Omental fat pad (tissue), 4 donors: ENCODE data around the gene USH1G. TPM values are rescaled to one million over a fixed set of nuclear protein-coding genes. Genes with fewer than 3 reads are reported as not detected.

Experiments used
- ATAC-seq: fragments of 150-250 bp; one replicate; pipeline ENCODE4 v1.9.1; 2016; ENCODE audit warnings: mild to moderate bottlenecking, moderate library complexity; ENCODE audit not compliant: low FRiP score
- DNase-seq: peaks from one replicate; pipeline ENCODE4 v3.0.0-alpha.2; 2019; ENCODE audit warnings: low spot score
- total RNA-seq, 4 donors: library from RNA; depleted of rRNA; stranded (reverse); fragments of >200 nt; gene quantifications; one replicate each; pipeline ENCODE4 v1.1.0, GENCODE V29; 2016
- TF ChIP-seq, protein P1 (sequence below), 3 donors: fragments of 450-650 bp; IDR thresholded peaks; one replicate each; pipeline ENCODE4 v1.5.1; 2016 to 2017; ENCODE audit warnings: antibody characterized with exemption in 3 of 3, mild to moderate bottlenecking in 3 of 3, moderate library complexity in 2 of 3

USH1G gene
- total RNA-seq, 4 donors from 2014 or later: not detected

DNA sequence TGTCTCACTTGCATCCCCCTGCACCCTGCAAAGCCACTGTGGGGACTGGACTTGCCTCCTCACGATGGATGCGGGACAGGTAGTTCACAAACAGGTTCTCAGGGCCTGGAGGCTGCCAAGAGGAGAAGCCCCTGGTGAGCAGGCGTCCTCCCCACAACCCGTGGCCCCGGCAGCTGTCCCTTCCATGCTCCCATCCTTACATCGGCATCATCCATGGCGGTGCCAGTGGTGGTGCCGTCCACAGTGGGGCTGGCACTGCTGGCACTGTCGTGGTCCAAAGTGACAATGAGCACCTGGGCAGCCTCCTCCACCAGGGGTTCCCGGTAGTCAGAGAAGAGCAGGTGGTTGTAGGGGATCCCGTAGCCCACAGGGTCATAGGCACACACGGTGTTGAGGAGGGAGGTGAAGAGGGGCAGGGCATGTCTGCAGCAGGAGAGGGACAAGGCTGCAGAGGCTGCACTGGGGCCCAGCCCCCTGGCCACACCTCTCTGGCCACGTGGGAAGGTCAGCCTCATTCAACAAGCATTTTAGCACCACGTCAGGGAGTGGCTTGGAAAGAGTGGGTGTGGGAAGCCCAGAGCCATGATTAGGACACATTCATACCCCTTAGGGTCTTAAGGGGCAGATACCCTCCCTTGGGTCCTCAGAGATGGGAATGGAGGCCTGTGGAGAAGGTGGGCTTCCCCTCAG is 36.9 kb upstream of the USH1G start:
- no peak for ATAC-seq
- DNase-seq: no peak
- TF ChIP-seq, protein P1, sequence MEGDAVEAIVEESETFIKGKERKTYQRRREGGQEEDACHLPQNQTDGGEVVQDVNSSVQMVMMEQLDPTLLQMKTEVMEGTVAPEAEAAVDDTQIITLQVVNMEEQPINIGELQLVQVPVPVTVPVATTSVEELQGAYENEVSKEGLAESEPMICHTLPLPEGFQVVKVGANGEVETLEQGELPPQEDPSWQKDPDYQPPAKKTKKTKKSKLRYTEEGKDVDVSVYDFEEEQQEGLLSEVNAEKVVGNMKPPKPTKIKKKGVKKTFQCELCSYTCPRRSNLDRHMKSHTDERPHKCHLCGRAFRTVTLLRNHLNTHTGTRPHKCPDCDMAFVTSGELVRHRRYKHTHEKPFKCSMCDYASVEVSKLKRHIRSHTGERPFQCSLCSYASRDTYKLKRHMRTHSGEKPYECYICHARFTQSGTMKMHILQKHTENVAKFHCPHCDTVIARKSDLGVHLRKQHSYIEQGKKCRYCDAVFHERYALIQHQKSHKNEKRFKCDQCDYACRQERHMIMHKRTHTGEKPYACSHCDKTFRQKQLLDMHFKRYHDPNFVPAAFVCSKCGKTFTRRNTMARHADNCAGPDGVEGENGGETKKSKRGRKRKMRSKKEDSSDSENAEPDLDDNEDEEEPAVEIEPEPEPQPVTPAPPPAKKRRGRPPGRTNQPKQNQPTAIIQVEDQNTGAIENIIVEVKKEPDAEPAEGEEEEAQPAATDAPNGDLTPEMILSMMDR (IDR thresholded peaks at IDR 0.05): no peak

DNA sequence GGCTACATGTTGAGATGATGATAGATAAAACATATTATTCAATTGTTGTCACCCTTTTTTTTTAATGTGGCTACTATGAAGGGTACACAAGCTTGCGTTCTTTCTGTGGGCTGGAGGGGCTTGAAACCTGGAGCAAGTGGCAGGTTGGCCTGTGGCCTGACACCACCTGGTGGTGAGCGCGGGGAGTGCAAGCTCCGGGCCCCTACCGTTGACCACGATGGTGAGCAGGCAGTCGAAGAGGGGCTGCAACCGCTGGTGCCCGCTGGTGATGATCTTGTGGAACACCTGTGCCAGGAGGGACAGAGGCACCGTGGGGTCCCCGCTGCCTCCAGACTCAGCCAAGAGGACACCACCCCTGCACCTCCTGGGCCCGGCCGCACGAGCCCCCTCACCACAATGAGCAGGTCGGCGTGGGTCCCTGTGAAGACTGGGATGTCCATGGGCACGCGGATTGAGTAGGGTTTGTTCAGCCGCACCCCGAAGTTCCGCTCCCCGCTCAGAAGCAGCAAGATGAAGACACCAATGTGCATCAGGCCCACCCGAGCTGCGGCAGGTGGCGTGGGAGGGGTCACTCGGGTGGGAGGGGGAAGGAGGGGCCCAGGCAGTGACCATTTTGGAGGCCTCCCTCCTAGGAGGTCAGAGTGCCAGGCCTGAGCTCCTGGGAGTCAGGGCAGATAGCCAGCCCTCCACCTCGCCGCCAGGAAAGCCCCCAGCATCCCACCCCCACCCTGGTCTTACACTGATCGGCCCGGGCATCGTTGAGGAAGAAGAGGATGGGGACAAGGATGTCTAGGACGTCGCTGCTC is 35.1 kb upstream of the USH1G start:
- TF ChIP-seq, protein P1 (IDR thresholded peaks at IDR 0.05): peak in 2 of 3 donors; percentile 37 to 72
- ATAC-seq: peak; percentile 34
- peak; percentile 78 for DNase-seq

DNA sequence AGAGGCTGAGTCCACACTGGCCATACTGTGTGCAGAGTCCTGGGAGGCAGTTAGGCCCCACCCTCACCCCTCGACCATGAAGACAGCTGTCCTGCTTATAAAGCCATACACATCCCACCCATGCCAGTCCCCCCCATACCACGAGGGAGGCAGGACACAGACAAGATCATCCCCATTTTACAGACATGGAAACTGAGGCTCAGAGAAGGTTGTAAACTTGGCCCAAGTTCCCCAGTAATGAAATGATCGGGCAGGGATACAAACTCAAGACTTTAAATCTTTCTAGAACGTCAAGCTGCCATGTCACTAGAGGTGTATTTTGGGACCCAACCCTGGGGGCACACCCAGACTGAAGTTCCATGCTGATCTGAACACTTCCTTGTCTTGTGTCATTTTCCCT is 33.0 kb upstream of the USH1G start:
- no peak for ATAC-seq
- TF ChIP-seq, protein P1 (IDR thresholded peaks at IDR 0.05): no peak
- DNase-seq: no peak

DNA sequence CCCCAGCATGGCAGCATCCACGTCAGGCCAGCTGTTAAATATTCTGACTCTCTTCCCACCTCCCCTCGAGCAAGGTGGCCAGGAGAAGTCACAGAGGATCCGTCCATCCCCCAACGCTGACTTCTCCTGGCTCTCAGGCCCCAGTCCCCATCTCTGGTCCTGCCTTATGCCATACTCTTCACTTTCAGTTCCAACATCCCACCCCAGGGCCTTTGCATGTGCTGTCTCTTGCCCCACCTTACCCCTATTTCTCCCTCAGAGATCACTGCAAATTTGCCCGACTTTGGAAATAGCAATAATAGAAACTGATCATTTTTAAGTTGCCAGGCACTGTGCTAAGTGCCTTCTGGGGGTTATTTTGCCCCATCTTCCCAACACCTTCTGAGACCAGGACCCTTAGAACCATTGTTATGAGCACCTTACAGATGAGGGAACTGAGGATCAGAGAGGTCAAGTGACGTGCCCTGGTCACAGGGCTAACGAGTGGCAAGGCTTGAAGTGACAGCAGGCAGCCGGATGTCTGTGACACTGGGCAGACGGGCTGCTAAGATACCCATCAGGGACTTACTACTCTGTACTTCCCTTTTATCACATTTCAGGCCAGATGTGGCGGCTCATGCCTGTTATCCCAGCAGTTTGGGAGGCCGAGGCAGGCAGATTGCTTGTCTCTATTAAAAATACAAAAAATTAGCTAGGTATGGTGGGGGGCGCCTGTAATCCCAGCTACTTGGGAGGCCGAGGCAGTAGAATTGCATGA is 31.8 kb upstream of the USH1G start:
- ATAC-seq (no peak), DNase-seq (no peak)
- TF ChIP-seq, protein P1 (IDR thresholded peaks at IDR 0.05): no peak

DNA sequence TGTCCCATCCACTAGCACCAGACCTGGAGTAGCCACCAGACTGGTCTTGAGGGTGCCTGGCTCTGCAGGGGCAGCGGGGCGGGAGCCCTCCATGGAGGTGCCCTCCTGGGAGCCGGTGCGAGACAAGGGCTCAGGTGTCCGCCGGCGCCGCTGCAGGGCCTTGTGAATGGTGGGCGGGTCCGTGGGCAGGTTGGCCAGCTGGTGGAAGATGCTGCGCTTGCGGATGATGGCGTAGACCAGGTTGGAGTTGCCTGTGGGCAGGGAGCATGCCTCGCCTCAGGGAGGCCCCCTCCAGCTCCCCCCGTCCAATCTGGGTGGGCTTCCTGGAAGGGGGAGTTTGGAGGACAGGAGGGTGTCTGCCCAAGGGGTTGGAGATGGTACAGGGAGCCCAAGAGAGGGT is 31.1 kb upstream of the USH1G start:
- DNase-seq: no peak
- TF ChIP-seq, protein P1 (IDR thresholded peaks at IDR 0.05): no peak
- ATAC-seq: no peak

DNA sequence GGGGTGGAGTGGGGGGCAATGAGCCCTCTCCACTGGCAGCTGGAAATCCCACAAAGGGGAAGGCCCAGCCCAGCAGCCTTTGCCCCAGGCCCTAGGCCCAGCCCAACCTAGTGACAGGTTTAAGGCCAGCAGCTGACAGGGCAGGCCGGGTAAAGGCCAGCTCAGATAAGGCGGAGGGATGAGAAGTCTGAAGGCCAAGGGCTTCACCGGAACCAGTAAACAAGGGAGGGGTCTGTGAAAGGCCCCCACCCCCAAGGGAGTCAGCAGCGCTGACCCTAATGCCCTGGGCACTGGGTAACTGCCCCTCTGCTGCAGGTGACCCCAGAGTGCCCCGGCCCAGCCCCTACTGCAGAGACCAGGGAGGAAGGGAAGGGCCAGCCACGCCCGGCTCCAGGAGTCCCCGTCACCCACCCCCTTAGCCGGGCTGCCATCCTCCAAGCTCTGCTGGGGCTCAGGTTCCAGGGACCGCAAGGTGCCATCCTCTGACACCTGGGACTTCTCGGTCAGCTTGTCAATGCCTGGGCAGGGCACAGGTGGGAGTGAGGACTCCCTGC is 30.2 kb upstream of the USH1G start:
- DNase-seq (no peak), ATAC-seq (no peak)
- TF ChIP-seq, protein P1 (IDR thresholded peaks at IDR 0.05): no peak
